Hepatic stellate cell (primary cell): ENCODE results near the gene ANGPTL8.

Experiments used
- DNase-seq: peaks from one replicate; pipeline ENCODE4 v3.0.0; 2011; ENCODE audit warnings: low spot score

Gene ANGPTL8

GRCh38 chr19:11291415-11291814 is 52.0 kb downstream of the ANGPTL8 start:
- no peak for DNase-seq
